IPS DF 6.9 (cell line): ENCODE results near the gene SERPINC1.
"Not testable (repeated sequence)": the region's sequence is repeated elsewhere in the genome, so short reads cannot be mapped to it uniquely, and the experiment has no call there.

Experiments used
- DNase-seq: peaks from one replicate; pipeline ENCODE4 v3.0.0-alpha.2; 2013; ENCODE audit warnings: low read depth, low spot score
- H3K27ac ChIP-seq: one replicate; pipeline ENCODE4 v1.5.1; 2013; ENCODE audit warnings: low read length, control low read depth
- H3K27me3 ChIP-seq: 2 replicates; pipeline ENCODE4 v1.6.1; 2013; ENCODE audit warnings: mild to moderate bottlenecking, low read length; ENCODE audit not compliant: control insufficient read depth, insufficient read depth
- H3K36me3 ChIP-seq: 2 replicates; pipeline ENCODE4 v1.6.1; 2013; ENCODE audit warnings: low read length; ENCODE audit not compliant: control insufficient read depth, insufficient read depth
- H3K4me1 ChIP-seq: 2 replicates; pipeline ENCODE4 v1.6.1; 2013; ENCODE audit warnings: low read length; ENCODE audit not compliant: control insufficient read depth, insufficient read depth
- H3K4me3 ChIP-seq: 2 replicates; pipeline ENCODE4 v1.5.1; 2013; ENCODE audit warnings: mild to moderate bottlenecking, low read length
- H3K9me3 ChIP-seq: 2 replicates; pipeline ENCODE4 v1.6.1; 2013; ENCODE audit warnings: low read length, inconsistent platforms; ENCODE audit not compliant: control insufficient read depth, insufficient read depth
- WGBS: extraction: QIAGEN DNeasy Blood & Tissue Kit; methylation state at CpG from one replicate; pipeline ENCODE4 v1.1.7; 2013; ENCODE audit warnings: mixed read lengths, missing lambda C conversion rate; ENCODE audit not compliant: insufficient read length, insufficient coverage; 5-methylcytosine and 5-hydroxymethylcytosine counted together

The SERPINC1 gene

GRCh38 chr1:173894189-173894588 lies 22.9 kb downstream of the SERPINC1 start:
- WGBS, result no CpG with 5 or more reads among the region's 3 CpGs
- no peaks in the 10 kb centered on the region for H3K9me3 ChIP-seq
- H3K27ac ChIP-seq, result no peak overlapping the region
- DNase-seq, result no peak
- H3K4me3 ChIP-seq, result no peak overlapping the region
- peaks cover 2% of the 10 kb centered on the region; the same call in 1 of the 2 replicates for H3K4me1 ChIP-seq
- no peaks in the 10 kb centered on the region for H3K36me3 ChIP-seq
- H3K27me3 ChIP-seq, result no peaks in the 10 kb centered on the region

GRCh38 chr1:173893611-173894010 lies 23.5 kb downstream of the SERPINC1 start:
- H3K4me1 ChIP-seq, result peaks cover 2% of the 10 kb centered on the region; the same call in 1 of the 2 replicates
- no peak for DNase-seq
- no peak overlapping the region for H3K27ac ChIP-seq
- no peak overlapping the region for H3K4me3 ChIP-seq
- no CpG with 5 or more reads among the region's 1 CpG for WGBS
- H3K36me3 ChIP-seq, result no peaks in the 10 kb centered on the region
- no peaks in the 10 kb centered on the region for H3K9me3 ChIP-seq
- no peaks in the 10 kb centered on the region for H3K27me3 ChIP-seq

- no peak overlapping the region for H3K4me3 ChIP-seq
- peaks cover 4% of the 10 kb centered on the region; the same call in 1 of the 2 replicates for H3K4me1 ChIP-seq
- peaks cover 3% of the 10 kb centered on the region; the same call in 1 of the 2 replicates for H3K36me3 ChIP-seq
- H3K27me3 ChIP-seq, result no peaks in the 10 kb centered on the region
- no peaks in the 10 kb centered on the region for H3K9me3 ChIP-seq
- no CpG with 5 or more reads among the region's 2 CpGs for WGBS
- no peak overlapping the region for H3K27ac ChIP-seq
- no peak for DNase-seq
These were observed 27.2 kb downstream of the SERPINC1 start for GRCh38 chr1:173889885-173890284.

GRCh38 chr1:173888749-173889148 lies 28.4 kb downstream of the SERPINC1 start:
- peaks cover 3% of the 10 kb centered on the region; the same call in 1 of the 2 replicates for H3K36me3 ChIP-seq

GRCh38 chr1:173887627-173888026 lies 29.5 kb downstream of the SERPINC1 start:
- no peaks in the 10 kb centered on the region for H3K9me3 ChIP-seq
- DNase-seq, result no peak
- H3K4me3 ChIP-seq, result no peak overlapping the region
- H3K27ac ChIP-seq, result no peak overlapping the region
- peaks cover 4% of the 10 kb centered on the region; the same call in 1 of the 2 replicates for H3K4me1 ChIP-seq
- no peaks in the 10 kb centered on the region for H3K27me3 ChIP-seq
- no CpG with 5 or more reads among the region's 2 CpGs for WGBS
- peaks cover 3% of the 10 kb centered on the region; the same call in 1 of the 2 replicates for H3K36me3 ChIP-seq

More at GRCh38 chr1:173888749-173889148, 28.4 kb downstream of the SERPINC1 start:
- Histone ChIP-seq H3K4me3 (no peak overlapping the region), H3K4me1 (peaks cover 4% of the 10 kb centered on the region; the same call in 1 of the 2 replicates), H3K9me3 (no peaks in the 10 kb centered on the region), H3K27me3 (no peaks in the 10 kb centered on the region), H3K27ac (no peak overlapping the region)
- DNase-seq, result no peak

GRCh38 chr1:173886746-173887611 lies 30.1 kb downstream of the SERPINC1 start:
- no peak overlapping the region for H3K27ac ChIP-seq
- no peak overlapping the region for H3K4me3 ChIP-seq
- H3K4me1 ChIP-seq, result peaks cover 4% of the 10 kb centered on the region; the same call in 1 of the 2 replicates
- DNase-seq, result no peak
- no peaks in the 10 kb centered on the region for H3K27me3 ChIP-seq
- no peaks in the 10 kb centered on the region for H3K9me3 ChIP-seq
- peaks cover 3% of the 10 kb centered on the region; the same call in 1 of the 2 replicates for H3K36me3 ChIP-seq
- WGBS, result no CpG with 5 or more reads among the region's 4 CpGs

GRCh38 chr1:173884701-173885100 lies 32.4 kb downstream of the SERPINC1 start:
- no peak overlapping the region for H3K27ac ChIP-seq
- WGBS, result no CpG with 5 or more reads among the region's 5 CpGs
- peaks cover 3% of the 10 kb centered on the region; the same call in 1 of the 2 replicates for H3K4me1 ChIP-seq
- no peak overlapping the region for H3K4me3 ChIP-seq
- no peaks in the 10 kb centered on the region for H3K27me3 ChIP-seq
- H3K9me3 ChIP-seq, result no peaks in the 10 kb centered on the region
- DNase-seq, result no peak
- peaks cover 3% of the 10 kb centered on the region; the same call in 1 of the 2 replicates for H3K36me3 ChIP-seq

- not testable (repeated sequence) for DNase-seq, H3K9me3 ChIP-seq, H3K4me1 ChIP-seq, H3K27me3 ChIP-seq, H3K36me3 ChIP-seq, H3K27ac ChIP-seq, H3K4me3 ChIP-seq
- whole genome bisulfite sequencing, result no CpG with 5 or more reads among the region's 4 CpGs
These were observed 36.0 kb downstream of the SERPINC1 start for GRCh38 chr1:173881117-173881516.

- H3K4me3 ChIP-seq, result no peak overlapping the region
- H3K27ac ChIP-seq, result no peak overlapping the region
- H3K27me3 ChIP-seq, result no peaks in the 10 kb centered on the region
- no peaks in the 10 kb centered on the region for H3K4me1 ChIP-seq
- DNase-seq, result no peak
- H3K9me3 ChIP-seq, result no peaks in the 10 kb centered on the region
- peaks cover 2% of the 10 kb centered on the region; the same call in 1 of the 2 replicates for H3K36me3 ChIP-seq
These were observed 38.9 kb downstream of the SERPINC1 start for GRCh38 chr1:173878251-173878650.

- no peaks in the 10 kb centered on the region for H3K27me3 ChIP-seq
- H3K4me1 ChIP-seq, result no peaks in the 10 kb centered on the region
- H3K36me3 ChIP-seq, result peaks cover 2% of the 10 kb centered on the region; the same call in 1 of the 2 replicates
- H3K27ac ChIP-seq, result no peak overlapping the region
- H3K9me3 ChIP-seq, result no peaks in the 10 kb centered on the region
- H3K4me3 ChIP-seq, result no peak overlapping the region
- DNase-seq, result no peak
- 100% methylated on average over 3 of the region's 5 CpGs for WGBS
These were observed 40.4 kb downstream of the SERPINC1 start for GRCh38 chr1:173876732-173877131.
